ENCODE measurements around the gene STAG2. TPM values are rescaled to one million over a fixed set of nuclear protein-coding genes. Genes with fewer than 3 reads are reported as not detected.
A peak's percentile ranks its signal among the peaks of the same experiment; 100 is the strongest.

STAG2 gene
- polyA plus RNA-seq, 3 donors, result 20.6 to 56.2 (median 40.9) TPM

DNA sequence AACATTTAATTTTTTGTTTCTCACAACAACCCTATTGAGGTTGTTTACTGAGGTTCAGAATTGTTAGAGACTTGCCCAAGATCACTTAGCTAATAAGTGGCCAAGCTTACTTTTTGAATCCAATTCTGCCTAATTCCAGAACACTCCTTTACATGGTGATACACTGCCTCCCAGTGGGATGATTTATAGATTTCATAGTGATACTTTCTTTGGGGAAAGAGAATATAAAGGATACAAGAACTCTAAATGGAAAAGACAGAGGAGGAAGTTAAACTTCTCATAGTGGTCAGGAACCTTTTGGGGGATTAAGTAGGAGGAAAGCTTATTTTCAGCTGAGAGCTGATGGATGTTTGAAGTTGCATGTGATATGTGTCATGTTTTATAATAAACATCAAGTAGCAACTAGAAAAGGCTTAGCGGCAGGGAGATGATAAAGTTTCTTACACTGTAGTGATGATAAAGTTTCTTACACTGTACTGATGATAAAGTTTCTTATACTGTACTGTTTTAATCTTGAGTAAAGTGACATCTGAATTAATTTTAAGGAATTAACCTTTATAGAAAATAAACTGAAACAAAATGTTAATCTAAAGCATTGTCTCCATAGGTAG is 15.3 kb downstream of the STAG2 start:
- Mint-ChIP-seq H3K27me3 (ENCODE audit: low read depth in 3 of 3) (peaks cover 0 to 3% (median 0%) of the 10 kb centered on the region in 3 donors), H3K9me3 (no peaks in the 10 kb centered on the region), H3K4me1 (peaks cover 22% of the 10 kb centered on the region), H3K27ac (peak overlapping the region in 3 of 7 donors; percentile 8 to 61 (median 60)), H3K36me3 (no peaks in the 10 kb centered on the region), H3K4me3 (no peak overlapping the region)
- Histone ChIP-seq H3K9me3 (replicated peaks in 1 of 2; ENCODE audit: control insufficient read depth in 1 of 2, insufficient read depth in 1 of 2, low read length in 2 of 2) (no peaks in the 10 kb centered on the region), H3K4me2 (replicated peaks; ENCODE audit: extremely low read depth, low read length, poor library complexity, severe bottlenecking) (no peak overlapping the region), H3K4me3 (replicated peaks in 1 of 3; ENCODE audit: low read depth in 2 of 3, low read length in 3 of 3) (no peak overlapping the region), H2AFZ (ENCODE audit: insufficient read depth, low read depth, low read length, poor library complexity, severe bottlenecking) (no peak overlapping the region), H3K9ac (ENCODE audit: insufficient read depth, low read length, poor library complexity, severe bottlenecking) (no peak overlapping the region), H3K27me3 (ENCODE audit: control insufficient read depth in 2 of 2, insufficient read depth in 2 of 2, low read length in 2 of 2) (no peaks in the 10 kb centered on the region), H3K27ac (ENCODE audit: low read depth in 1 of 2, low read length in 2 of 2) (peak overlapping the region in 1 of 2 donors; percentile 43), H3K36me3 (replicated peaks in 1 of 2; ENCODE audit: control insufficient read depth in 1 of 2, insufficient read depth in 2 of 2, low read length in 2 of 2) (no peaks in the 10 kb centered on the region), H3K79me2 (ENCODE audit: insufficient read depth, low read length) (peaks cover 100% of the 10 kb centered on the region), H4K20me1 (ENCODE audit: insufficient read depth, low read length) (peaks cover 71% of the 10 kb centered on the region), H3K4me1 (ENCODE audit: control insufficient read depth in 1 of 2, insufficient read depth in 2 of 2, low read length in 2 of 2) (peaks cover 19 to 31% of the 10 kb centered on the region in 2 donors)
- intact Hi-C loops (cut with micrococcal nuclease), result loop anchor here (2.0 to 10.0 kb wide), 3 partner anchors 16 to 142 kb away; partner anchors contain the start of gene STAG2 (in 1 of the 2)
- WGBS (ENCODE audit: insufficient coverage), result no CpG with 5 or more reads among the region's 1 CpG
- TF ChIP-seq, protein P1, sequence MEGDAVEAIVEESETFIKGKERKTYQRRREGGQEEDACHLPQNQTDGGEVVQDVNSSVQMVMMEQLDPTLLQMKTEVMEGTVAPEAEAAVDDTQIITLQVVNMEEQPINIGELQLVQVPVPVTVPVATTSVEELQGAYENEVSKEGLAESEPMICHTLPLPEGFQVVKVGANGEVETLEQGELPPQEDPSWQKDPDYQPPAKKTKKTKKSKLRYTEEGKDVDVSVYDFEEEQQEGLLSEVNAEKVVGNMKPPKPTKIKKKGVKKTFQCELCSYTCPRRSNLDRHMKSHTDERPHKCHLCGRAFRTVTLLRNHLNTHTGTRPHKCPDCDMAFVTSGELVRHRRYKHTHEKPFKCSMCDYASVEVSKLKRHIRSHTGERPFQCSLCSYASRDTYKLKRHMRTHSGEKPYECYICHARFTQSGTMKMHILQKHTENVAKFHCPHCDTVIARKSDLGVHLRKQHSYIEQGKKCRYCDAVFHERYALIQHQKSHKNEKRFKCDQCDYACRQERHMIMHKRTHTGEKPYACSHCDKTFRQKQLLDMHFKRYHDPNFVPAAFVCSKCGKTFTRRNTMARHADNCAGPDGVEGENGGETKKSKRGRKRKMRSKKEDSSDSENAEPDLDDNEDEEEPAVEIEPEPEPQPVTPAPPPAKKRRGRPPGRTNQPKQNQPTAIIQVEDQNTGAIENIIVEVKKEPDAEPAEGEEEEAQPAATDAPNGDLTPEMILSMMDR (IDR thresholded peaks at IDR 0.05), result peak; percentile 31
- peak; percentile 32 to 49 (median 45) for DNase-seq

GRCh38 chrX:123983240-123983639 is 21.7 kb downstream of the STAG2 start:
- TF ChIP-seq, protein P1 (IDR thresholded peaks at IDR 0.05), result no peak
- no CpG with 5 or more reads among the region's 3 CpGs for WGBS (ENCODE audit: insufficient coverage)
- Histone ChIP-seq H3K4me3 (replicated peaks in 1 of 3; ENCODE audit: low read depth in 2 of 3, low read length in 3 of 3) (no peak overlapping the region), H3K27me3 (ENCODE audit: control insufficient read depth in 2 of 2, insufficient read depth in 2 of 2, low read length in 2 of 2) (no peaks in the 10 kb centered on the region), H3K27ac (ENCODE audit: low read depth in 1 of 2, low read length in 2 of 2) (no peak overlapping the region), H3K4me2 (replicated peaks; ENCODE audit: extremely low read depth, low read length, poor library complexity, severe bottlenecking) (no peak overlapping the region), H3K4me1 (ENCODE audit: control insufficient read depth in 1 of 2, insufficient read depth in 2 of 2, low read length in 2 of 2) (no peaks in the 10 kb centered on the region), H3K79me2 (ENCODE audit: insufficient read depth, low read length) (peaks cover 98% of the 10 kb centered on the region), H3K36me3 (replicated peaks in 1 of 2; ENCODE audit: control insufficient read depth in 1 of 2, insufficient read depth in 2 of 2, low read length in 2 of 2) (no peaks in the 10 kb centered on the region), H2AFZ (ENCODE audit: insufficient read depth, low read depth, low read length, poor library complexity, severe bottlenecking) (no peak overlapping the region), H3K9me3 (replicated peaks in 1 of 2; ENCODE audit: control insufficient read depth in 1 of 2, insufficient read depth in 1 of 2, low read length in 2 of 2) (no peaks in the 10 kb centered on the region), H4K20me1 (ENCODE audit: insufficient read depth, low read length) (peaks cover 96% of the 10 kb centered on the region), H3K9ac (ENCODE audit: insufficient read depth, low read length, poor library complexity, severe bottlenecking) (no peak overlapping the region)
- Mint-ChIP-seq H3K4me1 (peaks cover 12% of the 10 kb centered on the region), H3K9me3 (no peaks in the 10 kb centered on the region), H3K27me3 (ENCODE audit: low read depth in 3 of 3) (no peaks in the 10 kb centered on the region), H3K4me3 (no peak overlapping the region), H3K36me3 (no peaks in the 10 kb centered on the region), H3K27ac (peak overlapping the region in 2 of 7 donors; percentile 33 to 37)
- no peak for DNase-seq
- intact Hi-C loops (cut with micrococcal nuclease), result no loop called here
